ENCODE data around the gene TRPV2. TPM values are rescaled to one million over a fixed set of nuclear protein-coding genes. Genes with fewer than 3 reads are reported as not detected.

The TRPV2 gene
- total RNA-seq, 1 donor from 2014 or later = 86.5 TPM

DNA sequence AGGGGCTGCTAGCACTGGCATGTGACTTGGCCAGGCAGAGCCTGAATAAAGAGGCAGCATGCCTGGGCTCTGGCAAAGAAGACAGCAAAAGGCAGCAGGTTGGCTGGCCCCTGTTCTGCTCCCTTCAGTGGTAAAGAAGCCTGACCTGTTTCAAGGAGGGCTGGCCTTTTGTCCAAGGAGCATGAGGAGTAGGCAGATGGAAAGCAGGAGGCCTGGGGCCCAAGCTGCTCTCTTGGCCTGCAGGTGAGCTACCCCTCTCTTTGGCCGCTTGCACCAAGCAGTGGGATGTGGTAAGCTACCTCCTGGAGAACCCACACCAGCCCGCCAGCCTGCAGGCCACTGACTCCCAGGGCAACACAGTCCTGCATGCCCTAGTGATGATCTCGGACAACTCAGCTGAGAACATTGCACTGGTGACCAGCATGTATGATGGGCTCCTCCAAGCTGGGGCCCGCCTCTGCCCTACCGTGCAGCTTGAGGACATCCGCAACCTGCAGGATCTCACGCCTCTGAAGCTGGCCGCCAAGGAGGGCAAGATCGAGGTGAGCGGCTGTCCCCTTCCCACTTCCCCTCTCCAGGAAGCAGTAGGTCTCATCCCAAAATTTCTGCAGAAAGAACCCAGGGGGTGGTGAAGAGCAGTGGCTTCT is 8.0 kb downstream of the TRPV2 start:
- TF ChIP-seq, protein P1, sequence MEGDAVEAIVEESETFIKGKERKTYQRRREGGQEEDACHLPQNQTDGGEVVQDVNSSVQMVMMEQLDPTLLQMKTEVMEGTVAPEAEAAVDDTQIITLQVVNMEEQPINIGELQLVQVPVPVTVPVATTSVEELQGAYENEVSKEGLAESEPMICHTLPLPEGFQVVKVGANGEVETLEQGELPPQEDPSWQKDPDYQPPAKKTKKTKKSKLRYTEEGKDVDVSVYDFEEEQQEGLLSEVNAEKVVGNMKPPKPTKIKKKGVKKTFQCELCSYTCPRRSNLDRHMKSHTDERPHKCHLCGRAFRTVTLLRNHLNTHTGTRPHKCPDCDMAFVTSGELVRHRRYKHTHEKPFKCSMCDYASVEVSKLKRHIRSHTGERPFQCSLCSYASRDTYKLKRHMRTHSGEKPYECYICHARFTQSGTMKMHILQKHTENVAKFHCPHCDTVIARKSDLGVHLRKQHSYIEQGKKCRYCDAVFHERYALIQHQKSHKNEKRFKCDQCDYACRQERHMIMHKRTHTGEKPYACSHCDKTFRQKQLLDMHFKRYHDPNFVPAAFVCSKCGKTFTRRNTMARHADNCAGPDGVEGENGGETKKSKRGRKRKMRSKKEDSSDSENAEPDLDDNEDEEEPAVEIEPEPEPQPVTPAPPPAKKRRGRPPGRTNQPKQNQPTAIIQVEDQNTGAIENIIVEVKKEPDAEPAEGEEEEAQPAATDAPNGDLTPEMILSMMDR (IDR thresholded peaks at IDR 0.05) = no peak
- Histone ChIP-seq H3K27me3 (no peaks in the 10 kb centered on the region), H3K9me3 (no peaks in the 10 kb centered on the region), H3K27ac (no peak overlapping the region), H3K36me3 (peaks cover 54% of the 10 kb centered on the region), H3K4me1 (peaks cover 22% of the 10 kb centered on the region), H3K4me3 (no peak overlapping the region)
- intact Hi-C loops (cut with DNase I) = no loop called here
- DNase-seq = no peak
- ATAC-seq = no peak

DNA sequence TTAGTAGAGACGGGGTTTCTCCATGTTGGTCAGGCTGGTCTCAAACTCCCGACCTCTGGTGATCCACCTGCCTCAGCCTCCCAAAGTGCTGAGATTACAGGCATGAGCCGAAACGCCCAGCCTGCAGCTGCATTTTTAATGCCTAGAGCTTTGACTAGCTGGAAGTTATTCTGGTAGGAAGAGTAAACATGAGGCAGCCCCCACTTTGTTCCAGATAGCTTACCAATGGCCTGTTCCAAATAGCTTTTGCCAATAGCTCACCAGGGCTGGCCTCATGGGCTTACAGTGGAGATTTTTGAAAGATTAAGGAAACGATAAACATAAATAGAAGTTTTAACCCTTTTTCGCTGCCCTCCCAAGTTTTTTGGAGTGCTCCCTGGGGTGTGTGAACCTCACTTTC is 9.8 kb downstream of the TRPV2 start:
- Histone ChIP-seq H3K27ac (no peak overlapping the region), H3K27me3 (no peaks in the 10 kb centered on the region), H3K36me3 (peaks cover 52% of the 10 kb centered on the region), H3K9me3 (no peaks in the 10 kb centered on the region), H3K4me3 (no peak overlapping the region), H3K4me1 (peaks cover 4% of the 10 kb centered on the region)
- DNase-seq (no peak), ATAC-seq (no peak)
- TF ChIP-seq, protein P1 (IDR thresholded peaks at IDR 0.05) = no peak
- intact Hi-C loops (cut with DNase I) = no loop called here

DNA sequence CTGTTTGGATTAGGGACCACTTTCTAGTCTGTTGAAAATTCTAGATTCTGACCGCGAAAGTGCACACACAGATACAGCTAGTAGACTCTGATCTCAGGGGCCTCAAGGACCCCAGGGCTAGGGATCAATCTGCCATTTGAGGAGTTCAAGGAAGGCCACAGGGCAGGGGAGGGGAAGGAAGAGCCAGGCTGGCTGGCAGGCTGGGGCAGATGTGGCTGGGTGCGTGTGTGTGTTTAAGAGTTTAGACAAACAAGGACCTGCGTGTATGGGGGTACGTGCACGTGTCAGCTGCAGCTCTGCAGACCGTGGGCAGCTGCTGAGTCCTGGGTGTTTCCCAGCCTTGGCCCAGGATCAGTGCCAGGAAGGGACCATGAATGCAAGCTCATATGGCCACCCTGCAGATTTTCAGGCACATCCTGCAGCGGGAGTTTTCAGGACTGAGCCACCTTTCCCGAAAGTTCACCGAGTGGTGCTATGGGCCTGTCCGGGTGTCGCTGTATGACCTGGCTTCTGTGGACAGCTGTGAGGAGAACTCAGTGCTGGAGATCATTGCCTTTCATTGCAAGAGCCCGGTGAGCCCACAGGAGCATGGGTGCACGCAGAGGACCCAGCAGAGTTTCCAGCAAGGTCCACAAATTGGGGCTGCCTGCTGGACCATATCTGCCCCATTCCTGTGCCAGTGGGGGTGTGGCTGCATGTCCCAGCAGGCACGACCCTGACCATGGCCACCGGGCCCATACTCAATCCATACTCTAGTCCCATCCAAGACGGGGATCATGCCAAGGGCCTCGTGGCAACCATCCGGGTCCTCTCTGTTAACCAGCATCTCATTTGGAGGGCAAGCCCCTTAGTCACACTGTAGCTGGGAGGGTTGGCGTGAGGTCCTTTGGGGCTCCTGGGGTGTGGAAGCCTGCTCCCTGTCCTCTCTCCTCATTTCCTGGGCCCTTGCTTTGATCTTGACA is 10.6 kb downstream of the TRPV2 start:
- TF ChIP-seq, protein P1 (IDR thresholded peaks at IDR 0.05) = no peak
- Histone ChIP-seq H3K36me3 (peaks cover 44% of the 10 kb centered on the region), H3K27me3 (no peaks in the 10 kb centered on the region), H3K27ac (no peak overlapping the region), H3K9me3 (no peaks in the 10 kb centered on the region), H3K4me1 (no peaks in the 10 kb centered on the region), H3K4me3 (no peak overlapping the region)
- no peak for ATAC-seq
- DNase-seq = no peak
- intact Hi-C loops (cut with DNase I) = no loop called here

DNA sequence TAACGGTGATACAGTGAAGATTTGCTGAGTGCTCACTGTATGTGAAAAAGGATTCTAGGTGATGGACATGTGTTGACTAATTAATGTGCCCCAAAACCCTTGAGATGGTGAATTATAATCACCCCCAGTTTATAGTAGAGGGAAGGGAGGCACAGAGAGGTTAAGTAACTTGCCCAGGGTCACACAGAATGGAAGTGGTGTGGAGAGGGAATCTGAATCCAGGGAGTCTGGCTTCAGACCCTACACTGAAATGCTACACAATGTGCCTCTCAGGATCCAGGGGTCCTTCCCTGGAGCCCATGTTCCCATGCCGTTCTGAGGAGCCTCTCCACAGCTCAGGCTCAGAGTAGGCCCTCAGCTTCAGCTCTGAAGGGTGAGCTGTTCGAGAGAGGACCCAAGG is 11.6 kb downstream of the TRPV2 start:
- H3K4me3 ChIP-seq = no peak overlapping the region
- TF ChIP-seq, protein P1 (IDR thresholded peaks at IDR 0.05) = no peak
- ATAC-seq (no peak), DNase-seq (no peak)
- no peaks in the 10 kb centered on the region for H3K4me1 ChIP-seq
- peaks cover 43% of the 10 kb centered on the region for H3K36me3 ChIP-seq
- intact Hi-C loops (cut with DNase I) = no loop called here
- no peak overlapping the region for H3K27ac ChIP-seq
- no peaks in the 10 kb centered on the region for H3K9me3 ChIP-seq
- H3K27me3 ChIP-seq = no peaks in the 10 kb centered on the region

DNA sequence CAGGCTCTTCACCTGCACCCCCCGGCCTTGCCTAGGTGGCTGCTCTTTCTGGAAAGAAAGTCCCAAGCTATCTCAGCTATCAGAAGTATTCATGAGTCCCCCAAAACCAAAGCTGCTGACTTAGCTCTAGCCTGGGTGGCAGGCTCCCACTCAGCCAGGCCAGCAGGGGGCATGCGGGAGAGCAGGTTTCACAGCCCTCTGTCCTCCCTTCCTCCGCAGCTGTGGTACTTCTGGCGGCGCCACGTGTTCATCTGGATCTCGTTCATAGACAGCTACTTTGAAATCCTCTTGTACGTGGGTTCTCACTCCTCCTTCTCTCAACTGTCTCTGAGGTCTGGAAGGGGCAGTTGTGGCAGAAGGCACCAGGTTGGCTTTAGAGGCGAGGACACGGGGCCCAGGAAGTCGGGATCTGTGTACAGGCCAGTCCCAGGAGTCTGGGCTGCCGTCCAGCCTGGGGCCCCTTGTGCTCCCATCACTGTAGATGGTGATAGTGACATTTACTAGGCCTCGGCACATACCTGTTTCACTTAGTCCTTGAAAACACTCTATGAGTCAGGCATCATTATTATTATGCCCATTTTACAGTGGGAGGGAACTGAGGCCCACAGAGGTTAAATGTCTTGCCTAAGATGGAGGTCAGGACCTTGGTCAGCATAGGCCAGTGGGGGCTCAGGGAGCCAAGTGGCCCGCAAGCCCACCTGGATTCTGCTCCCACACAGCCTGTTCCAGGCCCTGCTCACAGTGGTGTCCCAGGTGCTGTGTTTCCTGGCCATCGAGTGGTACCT is 12.9 kb downstream of the TRPV2 start:
- Histone ChIP-seq H3K4me1 (no peaks in the 10 kb centered on the region), H3K9me3 (no peaks in the 10 kb centered on the region), H3K36me3 (peaks cover 32% of the 10 kb centered on the region), H3K4me3 (no peak overlapping the region), H3K27ac (no peak overlapping the region), H3K27me3 (no peaks in the 10 kb centered on the region)
- ATAC-seq (peak; percentile 89), DNase-seq (peak; percentile 83)
- TF ChIP-seq, protein P1 (IDR thresholded peaks at IDR 0.05) = peak; percentile 69
- intact Hi-C loops (cut with DNase I) = no loop called here

Data from upper lobe of right lung (tissue), 1 donor.